GM23248 (cell line): Measurements from ENCODE around the gene THBS2.

Source experiments
- EZH2 ChIP-seq: fragments of 200-600 bp; sonication (generic); IDR thresholded peaks from 2 replicates; pipeline ENCODE4 v1.6.1; 2018; ENCODE audit warnings: antibody characterized with exemption, mild to moderate bottlenecking; ENCODE audit not compliant: insufficient read depth, poor library complexity, severe bottlenecking
- EZH2phosphoT487 ChIP-seq: fragments of 200-600 bp; sonication (generic); IDR thresholded peaks from 2 replicates; pipeline ENCODE4 v1.6.1; 2018; ENCODE audit warnings: antibody characterized with exemption, moderate library complexity, mild to moderate bottlenecking, low read depth; ENCODE audit not compliant: insufficient read depth

DNA sequence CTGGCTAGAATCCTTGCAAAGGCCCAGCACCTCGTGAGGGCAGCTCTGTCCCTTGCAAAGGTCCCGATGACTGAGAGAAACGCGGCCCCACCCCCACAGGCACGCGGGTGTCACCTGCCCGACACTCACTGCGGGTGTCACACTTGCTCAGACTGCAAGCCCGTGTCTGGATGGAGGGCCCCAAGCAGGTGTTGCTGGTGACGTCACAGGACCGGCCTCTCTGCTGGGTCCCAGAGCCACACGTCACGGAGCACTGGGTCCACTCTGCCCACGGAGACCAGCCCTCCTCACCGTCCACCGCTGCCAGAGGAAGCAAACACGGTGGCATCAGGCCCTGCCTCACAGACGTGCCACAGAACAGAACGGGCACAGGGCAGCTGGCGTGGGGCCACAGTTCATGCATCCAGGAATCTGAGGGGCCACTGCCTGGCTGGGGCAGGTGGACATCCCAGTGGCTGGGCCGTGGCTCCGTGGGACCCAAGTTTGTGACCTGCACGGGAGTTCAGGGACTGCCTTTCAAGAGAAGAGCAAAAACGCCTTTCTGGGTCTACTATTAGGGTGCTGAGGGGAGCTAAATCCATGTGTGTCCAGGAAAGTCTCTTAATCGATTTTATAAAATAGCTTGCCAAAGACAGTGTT lies 16.0 kb downstream of the THBS2 start:
- TF ChIP-seq EZH2 = no peak
- TF ChIP-seq EZH2phosphoT487 = no peak
